K562 treated with DMSO at 1 percent for 48 hours (cell line): ENCODE results near the gene ISX. TPM values are rescaled to one million over a fixed set of nuclear protein-coding genes. Genes with fewer than 3 reads are reported as not detected.

Source experiments
- total RNA-seq: library from RNA; unstranded; fragments of 300-600 nt; gene quantifications from 2 replicates; pipeline ENCODE4 v1.2.3, GENCODE V29; 2022; ENCODE audit warnings: low replicate concordance; ENCODE audit errors: extremely low read depth

Gene ISX
- total RNA-seq = not detected in 2 replicates

GRCh38 chr22:35065796-35066218, at the start of gene ISX:
ISX (plus strand) TSS chr22:35066158; CDS start chr22:35067088, 930 bp downstream.

Other genes starting within 250 kb of the ISX start
- gene HMGXB4, start 191.3 kb downstream of the ISX start, total RNA-seq = not detected in 2 replicates
- not detected in 2 replicates for gene TOM1, start 233.7 kb downstream of the ISX start, total RNA-seq